ENCODE data around the gene DEXI. TPM values are rescaled to one million over a fixed set of nuclear protein-coding genes. Genes with fewer than 3 reads are reported as not detected.
A peak's percentile ranks its signal among the peaks of the same experiment; 100 is the strongest.

Gene DEXI
- total and polyA plus RNA-seq, 2 of the 13 experiments (the other 11 are each of a cell fraction or from before 2014, with no cell fraction given) = 51.5 to 70.4 TPM

GRCh38 chr16:10895053-10895946, 47.0 kb downstream of the DEXI start (continued):
- peak; percentile 98 for TF ChIP-seq ZNF232 (CRISPR knock-in tag; IDR thresholded peaks at IDR 0.05; ENCODE audit: borderline replicate concordance)
- TF ChIP-seq, protein P1, sequence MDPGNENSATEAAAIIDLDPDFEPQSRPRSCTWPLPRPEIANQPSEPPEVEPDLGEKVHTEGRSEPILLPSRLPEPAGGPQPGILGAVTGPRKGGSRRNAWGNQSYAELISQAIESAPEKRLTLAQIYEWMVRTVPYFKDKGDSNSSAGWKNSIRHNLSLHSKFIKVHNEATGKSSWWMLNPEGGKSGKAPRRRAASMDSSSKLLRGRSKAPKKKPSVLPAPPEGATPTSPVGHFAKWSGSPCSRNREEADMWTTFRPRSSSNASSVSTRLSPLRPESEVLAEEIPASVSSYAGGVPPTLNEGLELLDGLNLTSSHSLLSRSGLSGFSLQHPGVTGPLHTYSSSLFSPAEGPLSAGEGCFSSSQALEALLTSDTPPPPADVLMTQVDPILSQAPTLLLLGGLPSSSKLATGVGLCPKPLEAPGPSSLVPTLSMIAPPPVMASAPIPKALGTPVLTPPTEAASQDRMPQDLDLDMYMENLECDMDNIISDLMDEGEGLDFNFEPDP (CRISPR knock-in tag; conservative IDR thresholded peaks at IDR 0.05) = 0 out of 2 replicates have a peak, but pooled peaks have one; percentile 83
- 0 out of 2 replicates have a peak, but pooled peaks have one; percentile 54 for TF ChIP-seq ARNTL (CRISPR knock-in tag; IDR thresholded peaks at IDR 0.05)
- no peak for TF ChIP-seq THAP8 (CRISPR knock-in tag; IDR thresholded peaks at IDR 0.05; ENCODE audit: borderline replicate concordance)
- TF ChIP-seq MAFK (conservative IDR thresholded peaks at IDR 0.05 in 1 of 2, IDR thresholded peaks at IDR 0.05 in 1 of 2; ENCODE audit: low read length in 2 of 2) = peak; percentile 2 to 20; a peak in 2 of 4 replicates
- TF ChIP-seq FIP1L1 (IDR thresholded peaks at IDR 0.05; ENCODE audit: borderline replicate concordance, insufficient read depth, low read depth, low read length) = no peak
- peak; percentile 63; the same call in 1 of the 2 replicates for TF ChIP-seq KAT8 (CRISPR knock-in tag; IDR thresholded peaks at IDR 0.05)
- peak; percentile 82 for TF ChIP-seq ZNF781 (CRISPR knock-in tag; IDR thresholded peaks at IDR 0.05; ENCODE audit: borderline replicate concordance, not compliant biosample characterization)
- TF ChIP-seq ZBTB4 (CRISPR knock-in tag; IDR thresholded peaks at IDR 0.05; ENCODE audit: borderline replicate concordance) = peak; percentile 91; the same call in 1 of the 2 replicates
- peak; percentile 36; the same call in 1 of the 2 replicates for TF ChIP-seq HMG20A (CRISPR knock-in tag; IDR thresholded peaks at IDR 0.05; ENCODE audit: borderline replicate concordance)
- TF ChIP-seq, protein P2, sequence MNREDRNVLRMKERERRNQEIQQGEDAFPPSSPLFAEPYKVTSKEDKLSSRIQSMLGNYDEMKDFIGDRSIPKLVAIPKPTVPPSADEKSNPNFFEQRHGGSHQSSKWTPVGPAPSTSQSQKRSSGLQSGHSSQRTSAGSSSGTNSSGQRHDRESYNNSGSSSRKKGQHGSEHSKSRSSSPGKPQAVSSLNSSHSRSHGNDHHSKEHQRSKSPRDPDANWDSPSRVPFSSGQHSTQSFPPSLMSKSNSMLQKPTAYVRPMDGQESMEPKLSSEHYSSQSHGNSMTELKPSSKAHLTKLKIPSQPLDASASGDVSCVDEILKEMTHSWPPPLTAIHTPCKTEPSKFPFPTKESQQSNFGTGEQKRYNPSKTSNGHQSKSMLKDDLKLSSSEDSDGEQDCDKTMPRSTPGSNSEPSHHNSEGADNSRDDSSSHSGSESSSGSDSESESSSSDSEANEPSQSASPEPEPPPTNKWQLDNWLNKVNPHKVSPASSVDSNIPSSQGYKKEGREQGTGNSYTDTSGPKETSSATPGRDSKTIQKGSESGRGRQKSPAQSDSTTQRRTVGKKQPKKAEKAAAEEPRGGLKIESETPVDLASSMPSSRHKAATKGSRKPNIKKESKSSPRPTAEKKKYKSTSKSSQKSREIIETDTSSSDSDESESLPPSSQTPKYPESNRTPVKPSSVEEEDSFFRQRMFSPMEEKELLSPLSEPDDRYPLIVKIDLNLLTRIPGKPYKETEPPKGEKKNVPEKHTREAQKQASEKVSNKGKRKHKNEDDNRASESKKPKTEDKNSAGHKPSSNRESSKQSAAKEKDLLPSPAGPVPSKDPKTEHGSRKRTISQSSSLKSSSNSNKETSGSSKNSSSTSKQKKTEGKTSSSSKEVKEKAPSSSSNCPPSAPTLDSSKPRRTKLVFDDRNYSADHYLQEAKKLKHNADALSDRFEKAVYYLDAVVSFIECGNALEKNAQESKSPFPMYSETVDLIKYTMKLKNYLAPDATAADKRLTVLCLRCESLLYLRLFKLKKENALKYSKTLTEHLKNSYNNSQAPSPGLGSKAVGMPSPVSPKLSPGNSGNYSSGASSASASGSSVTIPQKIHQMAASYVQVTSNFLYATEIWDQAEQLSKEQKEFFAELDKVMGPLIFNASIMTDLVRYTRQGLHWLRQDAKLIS (CRISPR knock-in tag; IDR thresholded peaks at IDR 0.05) = no peak
- TF ChIP-seq ZNF557 (CRISPR knock-in tag; IDR thresholded peaks at IDR 0.05) = peak; percentile 96; the same call in 1 of the 2 replicates
- TF ChIP-seq ZNF598 (CRISPR knock-in tag; IDR thresholded peaks at IDR 0.05; ENCODE audit: borderline replicate concordance) = peak; percentile 87; the same call in 1 of the 2 replicates
- TF ChIP-seq, protein P3, sequence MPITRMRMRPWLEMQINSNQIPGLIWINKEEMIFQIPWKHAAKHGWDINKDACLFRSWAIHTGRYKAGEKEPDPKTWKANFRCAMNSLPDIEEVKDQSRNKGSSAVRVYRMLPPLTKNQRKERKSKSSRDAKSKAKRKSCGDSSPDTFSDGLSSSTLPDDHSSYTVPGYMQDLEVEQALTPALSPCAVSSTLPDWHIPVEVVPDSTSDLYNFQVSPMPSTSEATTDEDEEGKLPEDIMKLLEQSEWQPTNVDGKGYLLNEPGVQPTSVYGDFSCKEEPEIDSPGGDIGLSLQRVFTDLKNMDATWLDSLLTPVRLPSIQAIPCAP (CRISPR knock-in tag; IDR thresholded peaks at IDR 0.05; ENCODE audit: low read depth) = no peak
- peak; percentile 95; the same call in 1 of the 2 replicates for TF ChIP-seq EEA1 (CRISPR knock-in tag; IDR thresholded peaks at IDR 0.05; ENCODE audit: borderline replicate concordance)
- peak; percentile 94 for TF ChIP-seq XBP1 (CRISPR knock-in tag; IDR thresholded peaks at IDR 0.05)
- no peak for TF ChIP-seq FOXP1 (IDR thresholded peaks at IDR 0.05)
- TF ChIP-seq FOXP1 (CRISPR knock-in tag; IDR thresholded peaks at IDR 0.05) = no peak
